B cell (primary cell): ENCODE data around the gene ITGB7.

Experiments used
- EZH2 ChIP-seq: IDR thresholded peaks from 2 replicates; pipeline ENCODE4 v1.6.1; 2012; ENCODE audit warnings: borderline replicate concordance, low read depth, mild to moderate bottlenecking, moderate library complexity, low read length; ENCODE audit not compliant: insufficient read depth, poor library complexity, severe bottlenecking
- TF ChIP-seq, protein P1 (sequence below): fragments of 200-600 bp; IDR thresholded peaks from one replicate; pipeline ENCODE4 v1.8.0; 2022; ENCODE audit warnings: antibody characterized with exemption, mild to moderate bottlenecking

DNA sequence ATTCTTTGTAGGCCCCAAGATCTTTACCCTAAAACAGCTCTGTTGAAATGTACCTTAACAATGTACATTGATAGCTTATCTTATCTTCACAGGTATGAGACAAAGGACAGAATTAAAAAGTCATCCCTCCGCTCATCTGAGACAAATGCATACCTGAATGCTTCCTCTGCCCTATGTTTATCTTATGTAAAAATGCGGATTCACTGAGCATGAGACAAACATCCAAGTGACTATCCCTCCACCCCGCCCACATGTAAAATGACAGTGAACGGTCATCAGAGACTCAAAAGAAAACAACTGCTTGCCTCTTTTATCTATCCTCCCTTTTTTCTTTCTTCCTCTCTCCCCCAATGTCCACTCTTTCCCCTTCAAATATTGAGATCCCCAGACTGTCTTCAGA, 63.7 kb downstream of the ITGB7 start:
- TF ChIP-seq, protein P1, sequence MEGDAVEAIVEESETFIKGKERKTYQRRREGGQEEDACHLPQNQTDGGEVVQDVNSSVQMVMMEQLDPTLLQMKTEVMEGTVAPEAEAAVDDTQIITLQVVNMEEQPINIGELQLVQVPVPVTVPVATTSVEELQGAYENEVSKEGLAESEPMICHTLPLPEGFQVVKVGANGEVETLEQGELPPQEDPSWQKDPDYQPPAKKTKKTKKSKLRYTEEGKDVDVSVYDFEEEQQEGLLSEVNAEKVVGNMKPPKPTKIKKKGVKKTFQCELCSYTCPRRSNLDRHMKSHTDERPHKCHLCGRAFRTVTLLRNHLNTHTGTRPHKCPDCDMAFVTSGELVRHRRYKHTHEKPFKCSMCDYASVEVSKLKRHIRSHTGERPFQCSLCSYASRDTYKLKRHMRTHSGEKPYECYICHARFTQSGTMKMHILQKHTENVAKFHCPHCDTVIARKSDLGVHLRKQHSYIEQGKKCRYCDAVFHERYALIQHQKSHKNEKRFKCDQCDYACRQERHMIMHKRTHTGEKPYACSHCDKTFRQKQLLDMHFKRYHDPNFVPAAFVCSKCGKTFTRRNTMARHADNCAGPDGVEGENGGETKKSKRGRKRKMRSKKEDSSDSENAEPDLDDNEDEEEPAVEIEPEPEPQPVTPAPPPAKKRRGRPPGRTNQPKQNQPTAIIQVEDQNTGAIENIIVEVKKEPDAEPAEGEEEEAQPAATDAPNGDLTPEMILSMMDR, result no peak
- no peak for TF ChIP-seq EZH2
